ENCODE measurements around the gene VSX2.

VSX2 gene

DNA sequence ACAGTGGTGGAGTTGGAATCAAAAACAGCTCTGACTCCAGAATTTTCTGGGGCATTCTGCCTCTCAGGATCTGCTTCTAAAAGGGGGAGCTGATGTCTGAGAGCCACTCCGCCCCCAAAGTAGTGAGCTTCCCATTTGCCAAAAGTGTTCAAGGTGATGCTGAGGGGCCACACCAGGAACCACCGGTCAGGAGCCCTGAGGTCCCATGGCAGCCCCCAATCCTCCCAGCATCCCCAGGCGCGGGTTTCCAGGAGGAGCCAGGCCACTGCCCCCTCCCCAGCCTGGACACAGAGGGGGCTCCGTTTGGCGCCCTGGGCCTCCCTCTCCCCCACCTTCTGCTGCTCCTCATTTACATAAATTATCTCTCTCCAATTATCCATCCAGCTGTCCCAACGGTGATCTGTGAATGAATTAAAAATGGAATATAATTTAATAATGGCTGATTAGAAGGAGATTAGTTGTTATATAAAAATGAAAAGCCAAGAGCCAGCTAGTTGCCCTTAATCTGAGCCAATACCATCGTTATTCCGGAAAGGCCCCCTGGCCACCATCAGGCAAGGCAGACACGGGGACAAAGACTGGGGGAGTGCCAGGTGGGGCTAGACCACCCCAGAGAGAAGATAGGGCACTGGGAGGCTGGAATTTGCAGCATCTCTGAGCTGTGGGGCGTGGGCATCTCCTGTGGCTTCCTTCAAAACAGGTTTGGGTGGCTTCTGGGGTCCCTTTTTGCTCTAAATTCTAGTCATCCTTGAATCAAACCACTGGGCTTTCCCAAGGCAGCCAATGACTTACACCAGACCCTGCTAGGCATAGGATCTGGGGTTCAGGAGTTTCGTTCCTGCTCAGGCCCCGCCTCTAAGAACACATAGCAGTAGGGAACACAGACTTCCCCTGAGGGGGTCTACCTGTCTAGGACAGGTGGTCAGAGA is 19.7 kb upstream of the VSX2 start:
- H3K9me3 ChIP-seq (ENCODE audit: control insufficient read depth, insufficient read depth, low read length): no peaks in the 10 kb centered on the region
- H4K20me1 ChIP-seq (ENCODE audit: control insufficient read depth, insufficient read depth, low read depth, low read length): no peaks in the 10 kb centered on the region
- 0 out of 2 replicates have a peak, but pooled peaks cover 3% of the 10 kb centered on the region for H3K27me3 ChIP-seq (ENCODE audit: control insufficient read depth, low read length)
- H3F3A ChIP-seq (ENCODE audit: control insufficient read depth, insufficient read depth): no peaks in the 10 kb centered on the region
- no peak overlapping the region for H3K4me3 ChIP-seq (ENCODE audit: low read length)
- H3K27ac ChIP-seq (ENCODE audit: low read depth, low read length): no peak overlapping the region
- no peaks in the 10 kb centered on the region for H3K9me2 ChIP-seq (replicated peaks; ENCODE audit: control insufficient read depth, low read length)
- H3K4me2 ChIP-seq (ENCODE audit: low read length): no peak overlapping the region
- H3K36me3 ChIP-seq (ENCODE audit: control insufficient read depth, low read length): no peaks in the 10 kb centered on the region
- H3K79me2 ChIP-seq (ENCODE audit: control insufficient read depth, low read length): no peaks in the 10 kb centered on the region
- TF ChIP-seq EZH2phosphoT487 (IDR thresholded peaks at IDR 0.05; ENCODE audit: borderline replicate concordance, low read length): no peak
- no peaks in the 10 kb centered on the region for H3K4me1 ChIP-seq (ENCODE audit: control insufficient read depth, low read length)

DNA sequence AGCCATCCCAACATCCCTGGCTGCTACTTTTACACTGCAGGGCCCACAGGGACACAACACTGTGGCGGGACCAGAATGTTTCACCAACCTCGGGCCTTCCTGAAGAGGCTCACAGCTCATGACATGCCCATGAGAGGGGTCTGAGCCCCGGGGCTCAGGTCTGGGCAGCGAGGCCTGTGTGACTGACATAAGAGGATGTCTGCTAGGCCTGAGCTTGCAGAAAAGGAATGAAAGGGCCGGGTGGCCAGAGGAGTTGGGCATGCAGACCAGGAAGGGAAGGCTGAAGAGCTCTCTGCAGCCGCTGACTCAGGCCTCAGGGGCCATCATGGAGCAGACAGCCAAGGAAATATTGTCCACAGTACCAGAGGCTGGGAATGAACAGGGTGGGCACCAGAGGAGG is 18.3 kb upstream of the VSX2 start:
- Histone ChIP-seq H3K9me3 (ENCODE audit: control insufficient read depth, insufficient read depth, low read length) (no peaks in the 10 kb centered on the region), H3F3A (ENCODE audit: control insufficient read depth, insufficient read depth) (no peaks in the 10 kb centered on the region), H3K79me2 (ENCODE audit: control insufficient read depth, low read length) (no peaks in the 10 kb centered on the region), H4K20me1 (ENCODE audit: control insufficient read depth, insufficient read depth, low read depth, low read length) (no peaks in the 10 kb centered on the region), H3K36me3 (ENCODE audit: control insufficient read depth, low read length) (no peaks in the 10 kb centered on the region), H3K9me2 (replicated peaks; ENCODE audit: control insufficient read depth, low read length) (no peaks in the 10 kb centered on the region), H3K27ac (ENCODE audit: low read depth, low read length) (no peak overlapping the region), H3K4me1 (ENCODE audit: control insufficient read depth, low read length) (no peaks in the 10 kb centered on the region), H3K4me2 (ENCODE audit: low read length) (no peak overlapping the region), H3K27me3 (ENCODE audit: control insufficient read depth, low read length) (0 out of 2 replicates have a peak, but pooled peaks cover 3% of the 10 kb centered on the region), H3K4me3 (ENCODE audit: low read length) (no peak overlapping the region)
- TF ChIP-seq, protein P1, sequence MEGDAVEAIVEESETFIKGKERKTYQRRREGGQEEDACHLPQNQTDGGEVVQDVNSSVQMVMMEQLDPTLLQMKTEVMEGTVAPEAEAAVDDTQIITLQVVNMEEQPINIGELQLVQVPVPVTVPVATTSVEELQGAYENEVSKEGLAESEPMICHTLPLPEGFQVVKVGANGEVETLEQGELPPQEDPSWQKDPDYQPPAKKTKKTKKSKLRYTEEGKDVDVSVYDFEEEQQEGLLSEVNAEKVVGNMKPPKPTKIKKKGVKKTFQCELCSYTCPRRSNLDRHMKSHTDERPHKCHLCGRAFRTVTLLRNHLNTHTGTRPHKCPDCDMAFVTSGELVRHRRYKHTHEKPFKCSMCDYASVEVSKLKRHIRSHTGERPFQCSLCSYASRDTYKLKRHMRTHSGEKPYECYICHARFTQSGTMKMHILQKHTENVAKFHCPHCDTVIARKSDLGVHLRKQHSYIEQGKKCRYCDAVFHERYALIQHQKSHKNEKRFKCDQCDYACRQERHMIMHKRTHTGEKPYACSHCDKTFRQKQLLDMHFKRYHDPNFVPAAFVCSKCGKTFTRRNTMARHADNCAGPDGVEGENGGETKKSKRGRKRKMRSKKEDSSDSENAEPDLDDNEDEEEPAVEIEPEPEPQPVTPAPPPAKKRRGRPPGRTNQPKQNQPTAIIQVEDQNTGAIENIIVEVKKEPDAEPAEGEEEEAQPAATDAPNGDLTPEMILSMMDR (IDR thresholded peaks at IDR 0.05; ENCODE audit: low read depth, low read length, poor library complexity, severe bottlenecking): no peak
- TF ChIP-seq EZH2phosphoT487 (IDR thresholded peaks at IDR 0.05; ENCODE audit: borderline replicate concordance, low read length): no peak

DNA sequence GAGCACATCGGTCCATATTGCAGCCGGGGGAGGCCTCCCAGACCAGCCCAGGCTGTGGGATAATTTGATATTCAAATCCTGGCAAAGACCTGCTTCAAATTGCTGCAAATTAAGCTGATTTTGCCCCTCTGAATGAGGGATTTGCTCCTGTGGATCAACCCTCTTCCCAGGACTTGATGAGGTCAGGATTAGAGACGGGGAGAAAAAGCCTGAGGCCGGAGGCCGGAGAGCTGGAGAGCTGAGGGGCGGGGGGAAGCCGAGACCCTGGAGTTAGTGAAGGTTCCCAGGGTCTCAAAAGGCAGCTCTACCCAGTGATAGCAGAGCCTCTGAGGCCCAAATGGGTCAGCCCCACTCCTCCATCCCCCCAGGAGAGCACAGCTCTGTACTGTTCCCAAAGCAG is 17.5 kb upstream of the VSX2 start:
- no peak overlapping the region for H3K4me3 ChIP-seq (ENCODE audit: low read length)
- no peaks in the 10 kb centered on the region for H3K4me1 ChIP-seq (ENCODE audit: control insufficient read depth, low read length)
- H3K9me2 ChIP-seq (replicated peaks; ENCODE audit: control insufficient read depth, low read length): no peaks in the 10 kb centered on the region
- no peak overlapping the region for H3K27ac ChIP-seq (ENCODE audit: low read depth, low read length)
- no peaks in the 10 kb centered on the region for H4K20me1 ChIP-seq (ENCODE audit: control insufficient read depth, insufficient read depth, low read depth, low read length)
- H3K9me3 ChIP-seq (ENCODE audit: control insufficient read depth, insufficient read depth, low read length): no peaks in the 10 kb centered on the region
- 0 out of 2 replicates have a peak, but pooled peaks cover 3% of the 10 kb centered on the region for H3K27me3 ChIP-seq (ENCODE audit: control insufficient read depth, low read length)
- TF ChIP-seq EZH2phosphoT487 (IDR thresholded peaks at IDR 0.05; ENCODE audit: borderline replicate concordance, low read length): no peak
- TF ChIP-seq, protein P1 (IDR thresholded peaks at IDR 0.05; ENCODE audit: low read depth, low read length, poor library complexity, severe bottlenecking): no peak
- H3K4me2 ChIP-seq (ENCODE audit: low read length): no peak overlapping the region
- H3K36me3 ChIP-seq (ENCODE audit: control insufficient read depth, low read length): no peaks in the 10 kb centered on the region
- H3K79me2 ChIP-seq (ENCODE audit: control insufficient read depth, low read length): no peaks in the 10 kb centered on the region
- no peaks in the 10 kb centered on the region for H3F3A ChIP-seq (ENCODE audit: control insufficient read depth, insufficient read depth)

DNA sequence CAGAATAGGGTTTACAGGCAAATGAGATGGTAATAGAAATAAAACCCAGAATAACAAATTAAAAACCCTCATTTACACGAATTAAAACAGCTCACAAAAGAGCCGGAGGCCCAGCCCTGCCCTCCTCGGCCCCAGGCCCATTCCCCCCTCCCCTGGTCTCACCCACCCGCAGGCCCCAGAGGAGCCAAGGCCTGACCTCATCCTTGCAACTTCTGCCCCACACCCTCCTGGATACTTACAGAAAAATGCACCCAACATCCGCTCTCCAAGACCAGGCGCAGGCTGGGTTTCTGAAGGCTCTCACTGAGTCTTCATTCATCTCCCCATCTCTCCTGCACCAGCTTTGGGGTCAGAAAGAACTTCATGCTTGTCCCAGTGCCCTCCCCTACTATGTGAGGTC is 16.2 kb upstream of the VSX2 start:
- TF ChIP-seq, protein P1 (IDR thresholded peaks at IDR 0.05; ENCODE audit: low read depth, low read length, poor library complexity, severe bottlenecking): no peak
- no peaks in the 10 kb centered on the region for H3K79me2 ChIP-seq (ENCODE audit: control insufficient read depth, low read length)
- no peaks in the 10 kb centered on the region for H3K9me3 ChIP-seq (ENCODE audit: control insufficient read depth, insufficient read depth, low read length)
- H3K36me3 ChIP-seq (ENCODE audit: control insufficient read depth, low read length): no peaks in the 10 kb centered on the region
- no peak overlapping the region for H3K4me2 ChIP-seq (ENCODE audit: low read length)
- H3K9me2 ChIP-seq (replicated peaks; ENCODE audit: control insufficient read depth, low read length): no peaks in the 10 kb centered on the region
- H3K4me3 ChIP-seq (ENCODE audit: low read length): no peak overlapping the region
- peaks cover 1% of the 10 kb centered on the region; the same call in 1 of the 2 replicates for H3K27me3 ChIP-seq (ENCODE audit: control insufficient read depth, low read length)
- H3K4me1 ChIP-seq (ENCODE audit: control insufficient read depth, low read length): no peaks in the 10 kb centered on the region
- no peaks in the 10 kb centered on the region for H4K20me1 ChIP-seq (ENCODE audit: control insufficient read depth, insufficient read depth, low read depth, low read length)
- no peak overlapping the region for H3K27ac ChIP-seq (ENCODE audit: low read depth, low read length)
- H3F3A ChIP-seq (ENCODE audit: control insufficient read depth, insufficient read depth): no peaks in the 10 kb centered on the region
